H9 (cell line): ENCODE measurements around the gene PDS5B. TPM values are rescaled to one million over a fixed set of nuclear protein-coding genes. Genes with fewer than 3 reads are reported as not detected.

ENCODE experiments used
- DNase-seq: peaks from one replicate; pipeline ENCODE4 v3.0.0-alpha.2; 2017
- H2AFZ ChIP-seq: one replicate; pipeline ENCODE4 v1.6.1; 2013; ENCODE audit warnings: mild to moderate bottlenecking, low read length, control low read depth, moderate library complexity
- H2AK5ac ChIP-seq: 2 replicates; pipeline ENCODE4 v1.6.1; 2013; ENCODE audit warnings: low read length, control low read depth, mixed read lengths; ENCODE audit not compliant: insufficient read length
- H2BK120ac ChIP-seq: one replicate; pipeline ENCODE4 v1.6.1; 2013; ENCODE audit warnings: low read depth, mild to moderate bottlenecking, low read length, control low read depth, inconsistent platforms; ENCODE audit not compliant: poor library complexity, severe bottlenecking
- H2BK12ac ChIP-seq: 2 replicates; pipeline ENCODE4 v1.6.1; 2013; ENCODE audit warnings: low read length, control low read depth, mixed read lengths, low read depth; ENCODE audit not compliant: insufficient read length
- H2BK15ac ChIP-seq: 2 replicates; pipeline ENCODE4 v1.6.1; 2013; ENCODE audit warnings: low read depth, low read length, control low read depth
- H2BK20ac ChIP-seq: one replicate; pipeline ENCODE4 v1.6.1; 2013; ENCODE audit warnings: low read depth, mild to moderate bottlenecking, low read length, control low read depth, inconsistent platforms; ENCODE audit not compliant: poor library complexity, severe bottlenecking
- H2BK5ac ChIP-seq: 2 replicates; pipeline ENCODE4 v1.6.1; 2013; ENCODE audit warnings: low read length, control low read depth, mixed read lengths; ENCODE audit not compliant: insufficient read length
- H3K14ac ChIP-seq: 2 replicates; pipeline ENCODE4 v1.6.1; 2013; ENCODE audit warnings: low read length, control low read depth; ENCODE audit not compliant: insufficient read depth
- H3K18ac ChIP-seq: 2 replicates; pipeline ENCODE4 v1.6.1; 2013; ENCODE audit warnings: low read depth, mild to moderate bottlenecking, mixed read lengths, low read length, control low read depth; ENCODE audit not compliant: insufficient read length
- H3K23ac ChIP-seq: 2 replicates; pipeline ENCODE4 v1.6.1; 2013; ENCODE audit warnings: low read length, control low read depth, mixed read lengths, low read depth; ENCODE audit not compliant: insufficient read length
- H3K23me2 ChIP-seq: 2 replicates; pipeline ENCODE4 v1.6.1; 2013; ENCODE audit warnings: low read depth, mild to moderate bottlenecking, mixed read lengths, low read length, control low read depth; ENCODE audit not compliant: insufficient read length, poor library complexity, severe bottlenecking
- H3K27ac ChIP-seq: 2 replicates; pipeline ENCODE4 v1.5.1; 2013; ENCODE audit warnings: low read length, control low read depth, mixed read lengths, low read depth; ENCODE audit not compliant: insufficient read length
- H3K27me3 ChIP-seq: 2 replicates; pipeline ENCODE4 v1.6.1; 2013; ENCODE audit warnings: low read length, control low read depth, inconsistent platforms; ENCODE audit not compliant: insufficient read depth
- H3K4ac ChIP-seq: 2 replicates; pipeline ENCODE4 v1.6.1; 2013; ENCODE audit warnings: low read depth, mild to moderate bottlenecking, control low read depth, inconsistent platforms, low read length, moderate library complexity
- H3K4me1 ChIP-seq: 2 replicates; pipeline ENCODE4 v1.6.1; 2013; ENCODE audit warnings: low read length, control low read depth, inconsistent platforms; ENCODE audit not compliant: insufficient read depth
- H3K4me2 ChIP-seq: 2 replicates; pipeline ENCODE4 v1.6.1; 2013; ENCODE audit warnings: low read length, control low read depth, mixed read lengths; ENCODE audit not compliant: insufficient read length, insufficient read depth
- H3K56ac ChIP-seq: 2 replicates; pipeline ENCODE4 v1.6.1; 2013; ENCODE audit warnings: low read depth, mild to moderate bottlenecking, mixed read lengths, low read length, control low read depth; ENCODE audit not compliant: insufficient read length
- H3K79me1 ChIP-seq: 2 replicates; pipeline ENCODE4 v1.6.1; 2013; ENCODE audit warnings: low read depth, mild to moderate bottlenecking, moderate library complexity, low read length, control low read depth, inconsistent platforms; ENCODE audit not compliant: insufficient read depth, poor library complexity, severe bottlenecking
- H3K79me2 ChIP-seq: 2 replicates; pipeline ENCODE4 v1.6.1; 2013; ENCODE audit warnings: low read length, control low read depth, inconsistent platforms; ENCODE audit not compliant: insufficient read depth
- H3K9ac ChIP-seq: 2 replicates; pipeline ENCODE4 v1.6.1; 2013; ENCODE audit warnings: low read length, control low read depth, mixed read lengths; ENCODE audit not compliant: insufficient read length; ENCODE audit errors: extremely low read depth
- H3K9me3 ChIP-seq: one replicate; pipeline ENCODE4 v1.6.1; 2013; ENCODE audit warnings: low read depth, low read length, inconsistent platforms; ENCODE audit not compliant: control insufficient read depth
- H3T11ph ChIP-seq: one replicate; pipeline ENCODE4 v1.6.1; 2013; ENCODE audit warnings: mild to moderate bottlenecking, low read length, control low read depth, inconsistent platforms
- H4K20me1 ChIP-seq: one replicate; pipeline ENCODE4 v1.6.1; 2013; ENCODE audit not compliant: control insufficient read depth, insufficient read length, insufficient read depth
- H4K5ac ChIP-seq: 2 replicates; pipeline ENCODE4 v1.6.1; 2013; ENCODE audit warnings: low read depth, mild to moderate bottlenecking, mixed read lengths, low read length, control low read depth; ENCODE audit not compliant: insufficient read length
- H4K8ac ChIP-seq: replicated peaks from 2 replicates; pipeline ENCODE4 v1.6.1; 2013; ENCODE audit warnings: low read length, control low read depth, mixed read lengths, low read depth; ENCODE audit not compliant: insufficient read length
- H4K91ac ChIP-seq: 2 replicates; pipeline ENCODE4 v1.6.1; 2013; ENCODE audit warnings: low read depth, mild to moderate bottlenecking, moderate library complexity, mixed read lengths, low read length, control low read depth; ENCODE audit not compliant: insufficient read length
- H3K27ac Mint-ChIP-seq, 3 experiments: 2 replicates in 2 of 3; 3 replicates in 1 of 3; pipeline ENCODE4 v1.8.0; 2020 to 2021; ENCODE audit warnings: mixed read lengths in 3 of 3, mild to moderate bottlenecking in 1 of 3, moderate library complexity in 1 of 3
- H3K27me3 Mint-ChIP-seq: 2 replicates; pipeline ENCODE4 v1.8.0; 2021; ENCODE audit warnings: low read depth, mild to moderate bottlenecking, moderate library complexity, mixed read lengths
- H3K36me3 Mint-ChIP-seq, 3 experiments: 2 replicates in 2 of 3; 3 replicates in 1 of 3; pipeline ENCODE4 v1.8.0; 2020 to 2021; ENCODE audit warnings: low read depth in 3 of 3, mixed read lengths in 3 of 3; ENCODE audit not compliant: insufficient read depth in 1 of 3
- H3K4me1 Mint-ChIP-seq, 2 experiments: 2 replicates each; pipeline ENCODE4 v1.8.0; 2020; ENCODE audit warnings: mixed read lengths in 2 of 2
- H3K4me3 Mint-ChIP-seq, 2 experiments: 2 replicates in 1 of 2; 3 replicates in 1 of 2; pipeline ENCODE4 v1.8.0; 2020 to 2021; ENCODE audit warnings: mild to moderate bottlenecking in 2 of 2, mixed read lengths in 2 of 2, moderate library complexity in 1 of 2
- H3K9me3 Mint-ChIP-seq, 2 experiments: 2 replicates in 1 of 2; 3 replicates in 1 of 2; pipeline ENCODE4 v1.8.0; 2020; ENCODE audit warnings: mild to moderate bottlenecking in 2 of 2, mixed read lengths in 2 of 2, moderate library complexity in 1 of 2
- CTCF ChIP-seq: fragments of 200-600 bp; sonication (generic); conservative IDR thresholded peaks from 3 replicates; pipeline ENCODE4 v1.8.0; 2021; ENCODE audit warnings: antibody characterized with exemption, mild to moderate bottlenecking
- WGBS: extraction: QIAGEN DNeasy Blood & Tissue Kit; methylation state at CpG from one replicate; pipeline ENCODE4 v1.1.7; 2013; ENCODE audit warnings: missing lambda C conversion rate, low lambda C conversion rate, mixed read lengths; ENCODE audit not compliant: insufficient read length; ENCODE audit errors: extremely low coverage; 5-methylcytosine and 5-hydroxymethylcytosine counted together
- total RNA-seq: library from RNA; stranded (reverse); gene quantifications from 2 replicates; pipeline ENCODE4 v1.2.1, GENCODE V29; 2021

The PDS5B gene
- total RNA-seq, 1 experiment from 2014 or later = 50.0 TPM

- H3K23ac ChIP-seq = no peak overlapping the region
- no peaks in the 10 kb centered on the region for H3K9me3 ChIP-seq
- no peak overlapping the region for H3K27ac ChIP-seq
- no peak overlapping the region for H3K4me2 ChIP-seq
- no peak overlapping the region for H3K4me3 Mint-ChIP-seq
- H3K18ac ChIP-seq = no peak overlapping the region
- no peaks in the 10 kb centered on the region for H3K9me3 Mint-ChIP-seq
- no peaks in the 10 kb centered on the region for H4K20me1 ChIP-seq
- H3K27ac Mint-ChIP-seq = peak overlapping the region in 1 of 3 experiments; percentile 73; a peak in 1 of 7 replicates
- no peak overlapping the region for H2BK120ac ChIP-seq
- no peaks in the 10 kb centered on the region for H3K79me2 ChIP-seq
- TF ChIP-seq CTCF = no peak
- H3K4me1 Mint-ChIP-seq = peaks cover 0 to 8% of the 10 kb centered on the region in 2 experiments; a peak in 1 of 4 replicates
- H4K91ac ChIP-seq = no peak overlapping the region
- H3K14ac ChIP-seq = no peak overlapping the region
- H2BK5ac ChIP-seq = no peak overlapping the region
- no peaks in the 10 kb centered on the region for H3K79me1 ChIP-seq
- no peaks in the 10 kb centered on the region for H3K27me3 ChIP-seq
- no CpG with 5 or more reads among the region's 2 CpGs for WGBS
- no peak overlapping the region for H3K4ac ChIP-seq
- no peak overlapping the region for H4K8ac ChIP-seq
- no peak overlapping the region for H3K56ac ChIP-seq
- H2AFZ ChIP-seq = no peak overlapping the region
- no peak for DNase-seq
- no peaks in the 10 kb centered on the region for H3K23me2 ChIP-seq
- no peaks in the 10 kb centered on the region for H3K4me1 ChIP-seq
- no peak overlapping the region for H2BK15ac ChIP-seq
- peaks cover 0 to 6% (median 4%) of the 10 kb centered on the region in 3 experiments; a peak in 1 of 7 replicates for H3K36me3 Mint-ChIP-seq
- H4K5ac ChIP-seq = no peak overlapping the region
- no peak overlapping the region for H2AK5ac ChIP-seq
- no peaks in the 10 kb centered on the region for H3K27me3 Mint-ChIP-seq
- no peak overlapping the region for H2BK12ac ChIP-seq
- no peak overlapping the region for H3T11ph ChIP-seq
- no peak overlapping the region for H3K9ac ChIP-seq
- H2BK20ac ChIP-seq = no peak overlapping the region
These were observed 150.9 kb downstream of the PDS5B start for GRCh38 chr13:32737111-32737571.
